Esophagus squamous epithelium (tissue), 5 donors: ENCODE results near the gene ROS1. TPM values are rescaled to one million over a fixed set of nuclear protein-coding genes. Genes with fewer than 3 reads are reported as not detected.

Experiments
- DNase-seq: peaks from one replicate; lab custom pipeline; 2025; lab: John Stamatoyannopoulos, UW
- H3K27ac ChIP-seq, 4 donors: fragments of 200-600 bp; sonication (generic); one replicate each; pipeline ENCODE4 v1.5.1; 2016 to 2019; ENCODE audit warnings: mild to moderate bottlenecking in 1 of 4
- H3K27me3 ChIP-seq, 4 donors: fragments of 200-600 bp; sonication (generic); 1 replicate in 3 of 4; 2 replicates in 1 of 4; pipeline versions ENCODE4 v1.5.1 to v1.6.0; 2017 to 2021; ENCODE audit warnings: antibody characterized with exemption in 1 of 4
- H3K36me3 ChIP-seq, 3 donors: fragments of 200-600 bp; sonication (generic); one replicate each; pipeline ENCODE4 v1.5.1; 2016 to 2019
- H3K4me1 ChIP-seq, 3 donors: fragments of 200-600 bp; sonication (generic); one replicate each; pipeline ENCODE4 v1.5.1; 2017 to 2019
- H3K4me3 ChIP-seq, 4 donors: fragments of 200-600 bp; sonication (generic); 1 replicate in 3 of 4; 2 replicates in 1 of 4; pipeline ENCODE4 v1.5.1; 2016 to 2019; ENCODE audit warnings: mild to moderate bottlenecking in 2 of 4, moderate library complexity in 1 of 4
- H3K9me3 ChIP-seq, 3 donors: fragments of 200-600 bp; sonication (generic); one replicate each; pipeline ENCODE4 v1.5.1; 2016 to 2019
- CTCF ChIP-seq, 6 experiments: fragments of 450-650 bp in 4 of 6; fragments of 200-600 bp in 2 of 6; sonication (generic) in 2 of 6; IDR thresholded peaks; one replicate each; pipeline ENCODE4 v1.5.1; 2016 to 2019; ENCODE audit warnings: antibody characterized with exemption in 6 of 6, mild to moderate bottlenecking in 4 of 6, moderate library complexity in 4 of 6
- POLR2A ChIP-seq, 4 donors: fragments of 450-650 bp; IDR thresholded peaks; one replicate each; pipeline ENCODE4 v1.6.1; 2017; ENCODE audit warnings: antibody characterized with exemption in 4 of 4, mild to moderate bottlenecking in 4 of 4, moderate library complexity in 3 of 4
- WGBS, 2 donors: methylation state at CpG; one replicate each; pipeline ENCODE4 v1.1.5; 2018; 5-methylcytosine and 5-hydroxymethylcytosine counted together
- intact Hi-C: fragments of 100-400 bp; cut with DNase I; formaldehyde crosslinking; loops from one replicate; pipeline ENCODE4 v1.15.0; 2022
- total RNA-seq, 4 donors: library from RNA; depleted of rRNA; stranded (reverse); fragments of >200 nt; gene quantifications; one replicate each; pipeline ENCODE4 v1.1.0, GENCODE V29; 2016
- donor health status: DM: yes; HTN: yes; CAD: no.

ROS1 gene
- total RNA-seq, 4 donors from 2014 or later = not detected

DNA sequence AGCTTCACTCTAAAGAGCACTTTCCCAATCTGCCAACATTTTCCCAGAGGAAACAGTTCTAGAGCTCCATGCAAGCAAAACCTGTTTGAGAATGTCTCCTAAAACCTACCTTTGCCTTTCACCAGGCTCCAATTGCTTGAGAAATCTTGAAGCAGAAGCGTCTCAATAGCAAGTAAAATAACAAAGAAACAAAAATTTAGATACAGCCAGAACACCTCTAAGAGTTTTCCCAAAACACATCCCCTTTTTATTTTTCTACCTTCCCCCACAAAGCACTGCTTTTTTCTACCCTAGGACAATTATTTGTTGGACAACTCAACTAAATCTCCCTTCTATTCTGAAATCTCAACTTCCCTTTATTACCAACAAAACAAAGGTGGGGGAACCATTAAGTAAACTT lies 156.8 kb downstream of the ROS1 start:
- Histone ChIP-seq H3K9me3 (no peaks in the 10 kb centered on the region), H3K4me1 (peaks cover 22 to 42% (median 25%) of the 10 kb centered on the region in 3 donors), H3K36me3 (no peaks in the 10 kb centered on the region), H3K4me3 (no peak overlapping the region), H3K27me3 (peaks cover 14 to 100% (median 44%) of the 10 kb centered on the region in 4 donors), H3K27ac (no peak overlapping the region)
- TF ChIP-seq POLR2A (IDR thresholded peaks at IDR 0.05) (no peak), CTCF (IDR thresholded peaks at IDR 0.05) (no peak)
- no peak for DNase-seq
- intact Hi-C loops = no loop called here
- 12 to 18% methylated on average over 1 of the region's 1 CpG for WGBS, 2 donors

GRCh38 chr6:117267766-117268534 lies 157.8 kb downstream of the ROS1 start:
- Histone ChIP-seq H3K4me1 (peaks cover 22 to 42% (median 25%) of the 10 kb centered on the region in 3 donors), H3K27me3 (peaks cover 14 to 100% (median 49%) of the 10 kb centered on the region in 4 donors), H3K4me3 (no peak overlapping the region), H3K9me3 (no peaks in the 10 kb centered on the region), H3K36me3 (no peaks in the 10 kb centered on the region), H3K27ac (no peak overlapping the region)
- intact Hi-C loops = no loop called here
- TF ChIP-seq CTCF (IDR thresholded peaks at IDR 0.05) = no peak
- TF ChIP-seq POLR2A (IDR thresholded peaks at IDR 0.05) = no peak
- 26 to 28% methylated on average over 6 to 11 of the region's 11 CpGs for WGBS, 2 donors
- DNase-seq = no peak

DNA sequence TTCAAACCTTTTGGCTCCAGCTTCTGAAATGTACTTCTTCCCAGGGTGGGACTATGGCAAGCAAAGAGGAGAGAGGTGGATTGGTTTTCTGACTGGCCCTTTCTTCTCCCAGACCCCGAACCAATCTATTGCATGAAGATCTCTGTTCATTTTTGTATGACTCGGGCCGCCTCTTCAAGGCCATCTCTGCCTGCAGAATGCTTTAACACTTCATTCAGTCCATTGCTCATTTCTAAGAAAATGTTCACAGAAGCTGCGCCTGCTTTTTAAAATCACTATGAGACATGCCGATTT lies 158.7 kb downstream of the ROS1 start:
- H3K4me3 ChIP-seq = no peak overlapping the region
- intact Hi-C loops = no loop called here
- H3K9me3 ChIP-seq = no peaks in the 10 kb centered on the region
- no peaks in the 10 kb centered on the region for H3K36me3 ChIP-seq
- DNase-seq = no peak
- TF ChIP-seq POLR2A (IDR thresholded peaks at IDR 0.05) (no peak), CTCF (IDR thresholded peaks at IDR 0.05) (no peak)
- H3K4me1 ChIP-seq = peaks cover 22 to 42% (median 25%) of the 10 kb centered on the region in 3 donors
- no peak overlapping the region for H3K27ac ChIP-seq
- H3K27me3 ChIP-seq = peaks cover 14 to 100% (median 53%) of the 10 kb centered on the region in 4 donors
- WGBS, 2 donors = 35 to 45% methylated on average over 5 of the region's 5 CpGs

GRCh38 chr6:117266257-117267053 lies 159.3 kb downstream of the ROS1 start:
- H3K9me3 ChIP-seq = no peaks in the 10 kb centered on the region
- intact Hi-C loops = no loop called here
- peak overlapping the region in 2 of 4 donors; percentile 47 to 64 for H3K4me3 ChIP-seq
- no peaks in the 10 kb centered on the region for H3K36me3 ChIP-seq
- peaks cover 14 to 100% (median 52%) of the 10 kb centered on the region in 4 donors for H3K27me3 ChIP-seq
- DNase-seq = no peak
- H3K27ac ChIP-seq = no peak overlapping the region
- TF ChIP-seq POLR2A (IDR thresholded peaks at IDR 0.05) (no peak), CTCF (IDR thresholded peaks at IDR 0.05) (no peak)
- H3K4me1 ChIP-seq = peaks cover 22 to 42% (median 25%) of the 10 kb centered on the region in 3 donors
- WGBS, 2 donors = 26 to 34% methylated on average over 15 to 16 of the region's 16 CpGs
